Measurements from ENCODE around the gene TMEM223.

DNA sequence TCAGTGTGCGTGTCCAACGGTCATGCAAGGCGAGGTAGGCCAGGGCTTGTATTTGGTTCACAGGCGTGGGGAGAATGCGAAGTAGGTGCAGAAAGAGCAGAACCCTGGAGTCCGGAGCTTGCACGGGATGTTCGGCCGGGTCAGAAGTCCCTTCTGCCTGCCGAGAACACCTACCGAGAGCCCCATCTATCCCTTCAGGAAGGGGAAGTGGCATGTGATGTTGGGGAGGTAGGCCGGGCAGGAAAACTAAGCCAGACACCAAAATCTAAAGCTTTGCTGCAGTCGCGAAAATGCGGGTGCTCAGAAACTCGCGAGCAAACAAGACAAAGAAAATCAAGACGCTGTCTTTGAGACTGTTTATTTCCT, 21.0 kb downstream of the TMEM223 start:
- no peak for TF ChIP-seq POLR2A (IDR thresholded peaks at IDR 0.05)
- peak in 1 of 3 donors; percentile 4 for TF ChIP-seq POLR2AphosphoS5 (IDR thresholded peaks at IDR 0.05)
- TF ChIP-seq CTCF (IDR thresholded peaks at IDR 0.05): no peak
